Aorta (tissue), 5 donors: ENCODE measurements around the gene PTCD1. TPM values are rescaled to one million over a fixed set of nuclear protein-coding genes. Genes with fewer than 3 reads are reported as not detected.

ENCODE experiments used
- ATAC-seq: fragments of 200-7000 bp; cut with Tn5 transposase; one replicate; pipeline ENCODE4 v1.9.1; 2022; ENCODE audit warnings: moderate library complexity; ENCODE audit not compliant: low FRiP score
- DNase-seq, 2 donors: peaks; one replicate each; pipeline ENCODE4 v3.0.0-alpha.2; 2020
- H3K27ac ChIP-seq, 2 donors: one replicate each; pipeline ENCODE4 v1.5.1; 2013; ENCODE audit warnings: low read length in 2 of 2, mild to moderate bottlenecking in 2 of 2, moderate library complexity in 2 of 2, control low read depth in 1 of 2, inconsistent platforms in 1 of 2, low read depth in 1 of 2
- H3K27me3 ChIP-seq, 2 donors: one replicate each; pipeline ENCODE4 v1.6.1; 2013; ENCODE audit warnings: control low read depth in 1 of 2, low read length in 1 of 2, mild to moderate bottlenecking in 1 of 2, moderate library complexity in 1 of 2; ENCODE audit not compliant: insufficient read depth in 2 of 2, control insufficient read depth in 1 of 2
- H3K36me3 ChIP-seq, 2 donors: one replicate each; pipeline ENCODE4 v1.6.1; 2013; ENCODE audit warnings: control low read depth in 1 of 2, low read length in 1 of 2, mild to moderate bottlenecking in 1 of 2; ENCODE audit not compliant: insufficient read depth in 2 of 2, control insufficient read depth in 1 of 2
- H3K4me1 ChIP-seq, 2 donors: one replicate each; pipeline ENCODE4 v1.6.1; 2013; ENCODE audit warnings: low read length in 2 of 2, control low read depth in 1 of 2, mild to moderate bottlenecking in 1 of 2, moderate library complexity in 1 of 2; ENCODE audit not compliant: insufficient read depth in 2 of 2, control insufficient read depth in 1 of 2
- H3K4me3 ChIP-seq, 2 donors: one replicate each; pipeline ENCODE4 v1.5.1; 2013; ENCODE audit warnings: low read length in 2 of 2, control low read depth in 1 of 2, mild to moderate bottlenecking in 1 of 2
- H3K9me3 ChIP-seq: one replicate; pipeline ENCODE4 v1.6.1; 2013; ENCODE audit warnings: mild to moderate bottlenecking, low read length; ENCODE audit not compliant: control insufficient read depth
- WGBS, 2 donors: extraction: QIAGEN DNeasy Blood & Tissue Kit; methylation state at CpG; one replicate each; pipeline ENCODE4 v1.1.7; 2013; 5-methylcytosine and 5-hydroxymethylcytosine counted together
- intact Hi-C, 2 donors: fragments of 100-400 bp; cut with DNase I; formaldehyde crosslinking; loops; one replicate each; pipeline versions ENCODE4 v1.14.2 to v1.15.0; 2022
- polyA plus RNA-seq, 2 donors: library from polyadenylated mRNA; stranded (reverse); fragments of 200-250 nt; gene quantifications; one replicate each; pipeline ENCODE4 v1.2.3, GENCODE V29; 2013
- total RNA-seq, 2 donors: library from RNA; stranded (reverse); fragmentation: NEBNext Ultra II Directional; extraction: Animal tissue kit (Norgen Biotek cat#: 25700); gene quantifications; one replicate each; pipeline ENCODE4 v1.2.1, GENCODE V29; 2021
- donor health status: healthy with polysubstance abuse.
- donor health status: Bipolar disorder and iron deficiency.
- donor health status: DM: no; HTN: no; CAD: no.
- donor health status: DM: no; HTN: no; CAD: no.
- donor health status: DM: yes; HTN: yes; CAD: no.

PTCD1 gene
- total and polyA plus RNA-seq, 4 donors = 0.63 to 6.0 (median 5.5) TPM

DNA sequence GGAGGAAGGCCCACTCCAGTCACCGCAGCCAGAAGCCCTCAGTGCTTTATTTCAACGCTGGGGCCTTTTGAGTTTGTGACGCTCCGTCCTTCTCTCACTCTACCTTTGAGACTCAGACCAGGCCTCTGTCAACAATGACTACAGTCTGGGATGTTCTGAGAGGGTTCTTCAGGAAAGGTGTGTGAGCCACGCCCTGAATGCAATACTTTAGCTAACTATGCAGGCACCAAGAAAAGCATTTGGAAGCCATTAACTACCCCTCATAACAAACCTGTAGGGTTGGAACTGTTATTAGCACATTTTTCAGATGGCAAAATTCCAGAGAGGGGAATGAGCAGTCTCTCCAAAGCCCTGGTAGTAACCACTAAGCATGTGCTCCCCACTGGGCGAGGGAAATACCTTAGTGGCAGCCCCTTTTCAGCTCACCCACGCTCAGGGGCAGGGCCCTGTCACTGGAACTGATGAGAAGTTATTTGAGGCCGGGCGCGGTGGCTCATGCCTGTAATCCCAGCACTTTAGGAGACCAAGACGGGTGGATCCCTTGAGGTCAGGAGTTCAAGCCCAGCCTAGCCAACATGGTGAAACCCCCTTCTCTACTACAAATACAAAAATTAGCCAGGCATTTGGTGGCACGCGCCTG is 69.7 kb downstream of the PTCD1 start:
- no peak for DNase-seq
- intact Hi-C loops = loop anchor here in 1 of 2 donors (5.0 kb wide), 1 partner anchor 48 kb away; no protein-coding TSS in a partner anchor
- Histone ChIP-seq H3K27me3 (no peaks in the 10 kb centered on the region), H3K4me3 (no peak overlapping the region), H3K4me1 (no peaks in the 10 kb centered on the region), H3K9me3 (no peaks in the 10 kb centered on the region), H3K36me3 (peaks cover 2 to 3% of the 10 kb centered on the region in 2 donors), H3K27ac (no peak overlapping the region)
- 94 to 96% methylated on average over 13 of the region's 13 CpGs for WGBS, 2 donors
- no peak for ATAC-seq

Other genes starting within 250 kb of the PTCD1 start
- gene KPNA7, start 230.7 kb downstream of the PTCD1 start, total RNA-seq = not detected
- not detected for gene KPNA7, start 230.7 kb downstream of the PTCD1 start, polyA plus RNA-seq
- gene MYH16, start 166.0 kb downstream of the PTCD1 start, total RNA-seq = under 1 TPM in 1 of 2 donors, not detected in 1; 0.29 TPM
- not detected for gene MYH16, start 166.0 kb downstream of the PTCD1 start, polyA plus RNA-seq
- gene ARPC1A, start 112.9 kb downstream of the PTCD1 start, total RNA-seq = 100 to 1,000 TPM in 1 of 2 donors, 10 to 100 TPM in 1; 99.9 to 106 TPM
- 100 to 1,000 TPM in 1 of 2 donors, 10 to 100 TPM in 1; 95.1 to 227 TPM for gene ARPC1A, start 112.9 kb downstream of the PTCD1 start, polyA plus RNA-seq
- 100 to 1,000 TPM; 134 to 172 TPM for gene ARPC1B, start 64.1 kb downstream of the PTCD1 start, total RNA-seq
- 100 to 1,000 TPM; 153 to 262 TPM for gene ARPC1B, start 64.1 kb downstream of the PTCD1 start, polyA plus RNA-seq
- gene PDAP1, start 30.2 kb downstream of the PTCD1 start, total RNA-seq = 10 to 100 TPM; 74.8 to 94.9 TPM
- 100 to 1,000 TPM; 174 to 223 TPM for gene PDAP1, start 30.2 kb downstream of the PTCD1 start, polyA plus RNA-seq
- gene BUD31, start 29.8 kb downstream of the PTCD1 start, total RNA-seq = 10 to 100 TPM; 53.5 to 57.0 TPM
- 100 to 1,000 TPM in 1 of 2 donors, 10 to 100 TPM in 1; 89.1 to 135 TPM for gene BUD31, start 29.8 kb downstream of the PTCD1 start, polyA plus RNA-seq
- gene CPSF4, start 145 bp upstream of the PTCD1 start, total RNA-seq = 10 to 100 TPM; 30.4 to 33.6 TPM
- gene CPSF4, start 145 bp upstream of the PTCD1 start, polyA plus RNA-seq = 10 to 100 TPM; 24.2 to 48.9 TPM
- 100 to 1,000 TPM; 118 to 128 TPM for gene ATP5MF, start 27.4 kb upstream of the PTCD1 start, total RNA-seq
- 100 to 1,000 TPM; 457 to 973 TPM for gene ATP5MF, start 27.4 kb upstream of the PTCD1 start, polyA plus RNA-seq
- 10 to 100 TPM; 10.5 to 18.2 TPM for gene ZNF789, start 34.1 kb upstream of the PTCD1 start, total RNA-seq
- 10 to 100 TPM in 1 of 2 donors, 1 to 10 TPM in 1; 3.6 to 14.7 TPM for gene ZNF789, start 34.1 kb upstream of the PTCD1 start, polyA plus RNA-seq
- gene ZNF394, start 61.5 kb upstream of the PTCD1 start, total RNA-seq = 10 to 100 TPM; 29.1 to 32.1 TPM
- gene ZNF394, start 61.5 kb upstream of the PTCD1 start, polyA plus RNA-seq = 10 to 100 TPM; 14.9 to 32.3 TPM
- gene ZKSCAN5, start 65.9 kb upstream of the PTCD1 start, total RNA-seq = 1 to 10 TPM; 7.8 to 8.9 TPM
- 1 to 10 TPM; 2.1 to 4.1 TPM for gene ZKSCAN5, start 65.9 kb upstream of the PTCD1 start, polyA plus RNA-seq
- gene FAM200A, start 113.3 kb upstream of the PTCD1 start, total RNA-seq = 1 to 10 TPM; 3.0 to 5.9 TPM
- gene FAM200A, start 113.3 kb upstream of the PTCD1 start, polyA plus RNA-seq = 1 to 10 TPM; 2.3 to 3.2 TPM
- 10 to 100 TPM; 78.9 to 93.1 TPM for gene ZNF655, start 119.8 kb upstream of the PTCD1 start, total RNA-seq
- gene ZNF655, start 119.8 kb upstream of the PTCD1 start, polyA plus RNA-seq = 10 to 100 TPM; 47.7 to 52.3 TPM
- gene TMEM225B, start 159.5 kb upstream of the PTCD1 start, total RNA-seq = 1 to 10 TPM in 1 of 2 donors, under 1 TPM in 1; 0.52 to 1.7 TPM
- 1 to 10 TPM in 1 of 2 donors, under 1 TPM in 1; 0.63 to 1.3 TPM for gene TMEM225B, start 159.5 kb upstream of the PTCD1 start, polyA plus RNA-seq
- 10 to 100 TPM; 16.2 to 22.5 TPM for gene ZSCAN25, start 178.1 kb upstream of the PTCD1 start, total RNA-seq
- gene ZSCAN25, start 178.1 kb upstream of the PTCD1 start, polyA plus RNA-seq = 1 to 10 TPM; 2.1 to 7.4 TPM
- gene CYP3A5, start 241.2 kb upstream of the PTCD1 start, total RNA-seq = 1 to 10 TPM in 1 of 2 donors, not detected in 1; 3.4 TPM
- gene CYP3A5, start 241.2 kb upstream of the PTCD1 start, polyA plus RNA-seq = 10 to 100 TPM in 1 of 2 donors, under 1 TPM in 1; 0.61 to 24.3 TPM